Hepatocyte (in vitro differentiated cells): Measurements from ENCODE around the gene NR2C2. TPM values are rescaled to one million over a fixed set of nuclear protein-coding genes. Genes with fewer than 3 reads are reported as not detected.

Experiments used
- DNase-seq: peaks from one replicate; pipeline ENCODE4 v3.0.0-alpha.2; 2016; ENCODE audit warnings: low spot score
- H2AFZ ChIP-seq: fragments of 200-600 bp; sonication (generic); 2 replicates; pipeline ENCODE4 v1.6.0; 2016; ENCODE audit warnings: antibody characterized with exemption, mild to moderate bottlenecking
- H3K27ac ChIP-seq: fragments of 200-600 bp; sonication (generic); 2 replicates; pipeline ENCODE4 v1.5.1; 2016; ENCODE audit warnings: mild to moderate bottlenecking
- H3K27me3 ChIP-seq: fragments of 200-600 bp; sonication (generic); 2 replicates; pipeline ENCODE4 v1.6.1; 2016
- H3K36me3 ChIP-seq: fragments of 200-600 bp; sonication (generic); replicated peaks from 2 replicates; pipeline ENCODE4 v1.5.1; 2016; ENCODE audit warnings: low read depth; ENCODE audit not compliant: insufficient read depth
- H3K4me1 ChIP-seq: fragments of 200-600 bp; sonication (generic); 2 replicates; pipeline ENCODE4 v1.5.1; 2016; ENCODE audit warnings: mild to moderate bottlenecking, moderate library complexity; ENCODE audit not compliant: insufficient read depth
- H3K4me2 ChIP-seq: fragments of 200-600 bp; sonication (generic); 2 replicates; pipeline ENCODE4 v1.6.0; 2016
- H3K4me3 ChIP-seq: fragments of 200-600 bp; sonication (generic); 2 replicates; pipeline ENCODE4 v1.5.1; 2016; ENCODE audit warnings: mild to moderate bottlenecking
- H3K79me2 ChIP-seq: fragments of 200-600 bp; sonication (generic); 2 replicates; pipeline ENCODE4 v1.6.0; 2017; ENCODE audit warnings: mild to moderate bottlenecking
- H3K9me2 ChIP-seq: fragments of 200-600 bp; sonication (generic); replicated peaks from 2 replicates; pipeline ENCODE4 v1.6.0; 2017; ENCODE audit warnings: mild to moderate bottlenecking; ENCODE audit not compliant: insufficient read depth
- H3K9me3 ChIP-seq: fragments of 200-600 bp; sonication (generic); 2 replicates; pipeline ENCODE4 v1.5.1; 2016; ENCODE audit warnings: low read depth, mild to moderate bottlenecking
- H4K20me1 ChIP-seq: fragments of 200-600 bp; sonication (generic); 2 replicates; pipeline ENCODE4 v1.6.0; 2016; ENCODE audit warnings: mild to moderate bottlenecking; ENCODE audit not compliant: insufficient read depth, poor library complexity, severe bottlenecking
- CTCF ChIP-seq: fragments of 200-600 bp; sonication (generic); IDR thresholded peaks from 2 replicates; pipeline ENCODE4 v1.5.1; 2016; ENCODE audit warnings: antibody characterized with exemption, mild to moderate bottlenecking; ENCODE audit not compliant: poor library complexity
- EZH2 ChIP-seq: fragments of 200-600 bp; sonication (generic); IDR thresholded peaks from 2 replicates; pipeline ENCODE4 v1.6.1; 2016; ENCODE audit warnings: antibody characterized with exemption, mild to moderate bottlenecking, borderline replicate concordance
- EZH2phosphoT487 ChIP-seq: fragments of 200-600 bp; sonication (generic); IDR thresholded peaks from one replicate; pipeline ENCODE4 v1.6.1; 2018; ENCODE audit warnings: antibody characterized with exemption, mild to moderate bottlenecking, low read depth, moderate library complexity; ENCODE audit not compliant: unreplicated experiment, severe bottlenecking
- WGBS: methylation state at CpG from one replicate; pipeline ENCODE4 v1.1.6; 2016; ENCODE audit warnings: low lambda C conversion rate; ENCODE audit errors: missing lambda C conversion rate; 5-methylcytosine and 5-hydroxymethylcytosine counted together
- polyA plus RNA-seq: library from polyadenylated mRNA; unstranded; fragments of >200 nt; fragmentation: Nextera tagmentation; extraction: Ambion mirVana; gene quantifications from 2 replicates; pipeline ENCODE4 v1.2.1, GENCODE V29; 2016
- total RNA-seq: library from RNA; depleted of rRNA; stranded (reverse); fragments of >200 nt; gene quantifications from 2 replicates; pipeline ENCODE4 v1.2.3, GENCODE V29; 2014

Gene NR2C2
- total and polyA plus RNA-seq, 2 experiments from 2014 or later, result 14.7 to 29.6 TPM

- Histone ChIP-seq H3K79me2 (peaks cover 70% of the 10 kb centered on the region), H3K9me2 (no peaks in the 10 kb centered on the region), H3K36me3 (no peaks in the 10 kb centered on the region), H3K4me3 (no peak overlapping the region), H3K9me3 (peaks cover 9% of the 10 kb centered on the region), H3K4me1 (no peaks in the 10 kb centered on the region), H3K4me2 (no peak overlapping the region), H2AFZ (no peak overlapping the region), H3K27ac (no peak overlapping the region), H3K27me3 (no peaks in the 10 kb centered on the region), H4K20me1 (no peaks in the 10 kb centered on the region)
- 97% methylated on average over 1 of the region's 1 CpG for WGBS
- DNase-seq, result no peak
- TF ChIP-seq EZH2 (no peak), CTCF (no peak), EZH2phosphoT487 (no peak)
Observed at GRCh38 chr3:14967285-14967684, 19.9 kb downstream of the NR2C2 start.

GRCh38 chr3:14969671-14970070 is 22.3 kb downstream of the NR2C2 start:
- no peak for DNase-seq
- Histone ChIP-seq H3K79me2 (peaks cover 60% of the 10 kb centered on the region), H3K4me1 (no peaks in the 10 kb centered on the region), H3K27ac (peak overlapping the region; percentile 23), H3K9me3 (peaks cover 9% of the 10 kb centered on the region), H3K36me3 (peaks cover 8% of the 10 kb centered on the region), H3K27me3 (no peaks in the 10 kb centered on the region), H3K9me2 (no peaks in the 10 kb centered on the region), H3K4me2 (no peak overlapping the region), H2AFZ (no peak overlapping the region), H4K20me1 (no peaks in the 10 kb centered on the region), H3K4me3 (no peak overlapping the region)
- TF ChIP-seq EZH2phosphoT487, result no peak
- no peak for TF ChIP-seq EZH2
- no peak for TF ChIP-seq CTCF
- WGBS, result 89% methylated on average over 1 of the region's 1 CpG

- Histone ChIP-seq H3K27me3 (no peaks in the 10 kb centered on the region), H3K9me2 (no peaks in the 10 kb centered on the region), H3K4me2 (no peak overlapping the region), H3K4me3 (no peak overlapping the region), H3K36me3 (peaks cover 8% of the 10 kb centered on the region), H2AFZ (no peak overlapping the region), H3K79me2 (peaks cover 68% of the 10 kb centered on the region), H3K9me3 (no peaks in the 10 kb centered on the region), H3K4me1 (no peaks in the 10 kb centered on the region), H4K20me1 (no peaks in the 10 kb centered on the region), H3K27ac (no peak overlapping the region)
- no peak for DNase-seq
- TF ChIP-seq EZH2phosphoT487 (no peak), CTCF (no peak), EZH2 (no peak)
- 86% methylated on average over 1 of the region's 1 CpG for WGBS
Observed at GRCh38 chr3:14976317-14976716, 28.9 kb downstream of the NR2C2 start.

- Histone ChIP-seq H3K36me3 (no peaks in the 10 kb centered on the region), H3K27ac (no peak overlapping the region), H3K4me2 (no peak overlapping the region), H3K9me3 (no peaks in the 10 kb centered on the region), H3K9me2 (no peaks in the 10 kb centered on the region), H3K4me1 (no peaks in the 10 kb centered on the region), H3K79me2 (peaks cover 71% of the 10 kb centered on the region), H4K20me1 (no peaks in the 10 kb centered on the region), H3K4me3 (no peak overlapping the region), H3K27me3 (no peaks in the 10 kb centered on the region), H2AFZ (no peak overlapping the region)
- 88% methylated on average over 4 of the region's 4 CpGs for WGBS
- DNase-seq, result no peak
- TF ChIP-seq CTCF (no peak), EZH2phosphoT487 (no peak), EZH2 (no peak)
Observed at GRCh38 chr3:14980689-14981088, 33.3 kb downstream of the NR2C2 start.
